Endodermal cell (in vitro differentiated cells): ENCODE data around the gene PPP4R2. TPM values are rescaled to one million over a fixed set of nuclear protein-coding genes. Genes with fewer than 3 reads are reported as not detected.

Source experiments
- DNase-seq: peaks from one replicate; pipeline ENCODE4 v3.0.0-alpha.2; 2017
- H3K27ac ChIP-seq: 2 replicates; pipeline ENCODE4 v1.5.1; 2013; ENCODE audit warnings: mild to moderate bottlenecking, low read depth, low read length, moderate library complexity
- H3K27me3 ChIP-seq: 2 replicates; pipeline ENCODE4 v1.6.1; 2013; ENCODE audit warnings: mild to moderate bottlenecking, low read length, moderate library complexity; ENCODE audit not compliant: insufficient read depth, control insufficient read depth, poor library complexity, severe bottlenecking
- H3K36me3 ChIP-seq: 2 replicates; pipeline ENCODE4 v1.7.0; 2013; ENCODE audit warnings: mild to moderate bottlenecking, low read length, moderate library complexity; ENCODE audit not compliant: control insufficient read depth, insufficient read depth
- H3K4me1 ChIP-seq: one replicate; pipeline ENCODE4 v1.7.0; 2013; ENCODE audit warnings: low read length; ENCODE audit not compliant: control insufficient read depth, insufficient read depth
- H3K4me3 ChIP-seq: 2 replicates; pipeline ENCODE4 v1.5.1; 2013; ENCODE audit warnings: mild to moderate bottlenecking, low read length, moderate library complexity
- H3K9ac ChIP-seq: 2 replicates; pipeline ENCODE4 v1.6.1; 2013; ENCODE audit warnings: mild to moderate bottlenecking, low read length, moderate library complexity; ENCODE audit not compliant: poor library complexity, severe bottlenecking; ENCODE audit errors: extremely low read depth
- H3K9me3 ChIP-seq: 2 replicates; pipeline ENCODE4 v1.6.1; 2013; ENCODE audit warnings: mild to moderate bottlenecking, low read length, moderate library complexity; ENCODE audit not compliant: control insufficient read depth
- H3K27ac Mint-ChIP-seq: 2 replicates; pipeline ENCODE4 v1.8.0; 2020; ENCODE audit warnings: mixed read lengths
- H3K27me3 Mint-ChIP-seq: 2 replicates; pipeline ENCODE4 v1.8.0; 2021; ENCODE audit warnings: mild to moderate bottlenecking, mixed read lengths; ENCODE audit not compliant: insufficient read depth
- H3K36me3 Mint-ChIP-seq: 2 replicates; pipeline ENCODE4 v1.8.0; 2020; ENCODE audit warnings: low read depth, mixed read lengths
- H3K4me1 Mint-ChIP-seq: 2 replicates; pipeline ENCODE4 v1.8.0; 2020; ENCODE audit warnings: mixed read lengths
- H3K4me3 Mint-ChIP-seq: 2 replicates; pipeline ENCODE4 v1.8.0; 2020; ENCODE audit warnings: mild to moderate bottlenecking, moderate library complexity, mixed read lengths
- H3K9me3 Mint-ChIP-seq: 2 replicates; pipeline ENCODE4 v1.8.0; 2020; ENCODE audit warnings: mild to moderate bottlenecking, mixed read lengths
- CTCF ChIP-seq: fragments of 200-600 bp; sonication (generic); conservative IDR thresholded peaks from 2 replicates; pipeline ENCODE4 v1.5.0; 2021; ENCODE audit warnings: antibody characterized with exemption, mild to moderate bottlenecking
- WGBS, 2 experiments: methylation state at CpG; one replicate each; pipeline versions ENCODE4 v1.1.5 to v1.1.7; 2013; ENCODE audit warnings: missing lambda C conversion rate in 2 of 2, mixed read lengths in 1 of 2; ENCODE audit not compliant: insufficient coverage in 1 of 2, insufficient read length in 1 of 2; 5-methylcytosine and 5-hydroxymethylcytosine counted together
- total RNA-seq, 2 donors: library from RNA; stranded (reverse); fragmentation: NEBNext Ultra II Directional in 1 of 2; extraction: Animal tissue kit (Norgen Biotek cat#: 25700) in 1 of 2; gene quantifications; 2 replicates in 1 of 2; 3 replicates in 1 of 2; pipeline ENCODE4 v1.2.1, GENCODE V29; 2021

The PPP4R2 gene
- total RNA-seq, 2 donors from 2014 or later = 133 to 157 TPM

GRCh38 chr3:72949016-72949415 is 47.6 kb upstream of the PPP4R2 start:
- Histone ChIP-seq H3K27me3 (no peaks in the 10 kb centered on the region), H3K27ac (no peak overlapping the region), H3K36me3 (no peaks in the 10 kb centered on the region), H3K4me3 (no peak overlapping the region), H3K9ac (no peak overlapping the region), H3K9me3 (no peaks in the 10 kb centered on the region), H3K4me1 (no peaks in the 10 kb centered on the region)
- Mint-ChIP-seq H3K9me3 (no peaks in the 10 kb centered on the region), H3K4me3 (no peak overlapping the region), H3K36me3 (no peaks in the 10 kb centered on the region), H3K4me1 (peaks cover 38% of the 10 kb centered on the region), H3K27me3 (no peaks in the 10 kb centered on the region), H3K27ac (no peak overlapping the region)
- DNase-seq = no peak
- 97 to 100% methylated on average over 3 to 4 of the region's 4 CpGs for WGBS, 2 experiments
- no peak for TF ChIP-seq CTCF

DNA sequence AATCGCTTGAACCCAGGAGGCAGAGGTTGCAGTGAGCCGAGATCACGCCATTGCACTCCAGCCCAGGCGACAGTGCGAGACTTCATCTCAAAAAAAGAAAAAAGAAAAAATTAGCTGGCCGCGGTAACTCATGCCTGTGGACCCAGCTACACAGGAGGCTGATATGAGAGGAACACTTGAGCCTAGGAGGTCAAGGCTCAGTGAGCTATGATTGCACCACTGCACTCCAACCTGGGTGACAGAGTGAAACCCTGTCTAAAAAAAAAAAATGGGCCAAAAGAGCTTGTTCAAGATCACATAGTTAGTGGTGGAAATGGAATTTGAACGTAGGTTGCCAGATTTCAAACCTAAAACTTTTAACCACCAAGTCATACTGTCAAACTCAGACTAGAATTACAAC is 46.2 kb upstream of the PPP4R2 start:
- no peak overlapping the region for H3K27ac Mint-ChIP-seq
- H3K4me1 ChIP-seq = peaks cover 8% of the 10 kb centered on the region
- peaks cover 41% of the 10 kb centered on the region for H3K4me1 Mint-ChIP-seq
- no peaks in the 10 kb centered on the region for H3K27me3 Mint-ChIP-seq
- H3K27ac ChIP-seq = no peak overlapping the region
- no peaks in the 10 kb centered on the region for H3K36me3 Mint-ChIP-seq
- DNase-seq = no peak
- H3K4me3 Mint-ChIP-seq = no peak overlapping the region
- no peaks in the 10 kb centered on the region for H3K27me3 ChIP-seq
- no peak overlapping the region for H3K4me3 ChIP-seq
- no peak overlapping the region for H3K9ac ChIP-seq
- TF ChIP-seq CTCF = no peak
- 94 to 97% methylated on average over 5 to 8 of the region's 8 CpGs for WGBS, 2 experiments
- H3K36me3 ChIP-seq = no peaks in the 10 kb centered on the region
- H3K9me3 Mint-ChIP-seq = no peaks in the 10 kb centered on the region
- H3K9me3 ChIP-seq = no peaks in the 10 kb centered on the region

- Histone ChIP-seq H3K9ac (no peak overlapping the region), H3K4me1 (peaks cover 8% of the 10 kb centered on the region), H3K27me3 (no peaks in the 10 kb centered on the region), H3K9me3 (no peaks in the 10 kb centered on the region), H3K27ac (no peak overlapping the region), H3K36me3 (no peaks in the 10 kb centered on the region), H3K4me3 (no peak overlapping the region)
- DNase-seq = no peak
- H3K4me1 Mint-ChIP-seq = peaks cover 40% of the 10 kb centered on the region
- WGBS, 2 experiments = 87 to 91% methylated on average over 4 of the region's 4 CpGs
- no peaks in the 10 kb centered on the region for H3K9me3 Mint-ChIP-seq
- no peaks in the 10 kb centered on the region for H3K36me3 Mint-ChIP-seq
- no peaks in the 10 kb centered on the region for H3K27me3 Mint-ChIP-seq
- H3K4me3 Mint-ChIP-seq = no peak overlapping the region
- no peak for TF ChIP-seq CTCF
- H3K27ac Mint-ChIP-seq = no peak overlapping the region
Observed at GRCh38 chr3:72950801-72951200, 45.8 kb upstream of the PPP4R2 start.
